ENCODE data around the gene PGBD5.

DNA sequence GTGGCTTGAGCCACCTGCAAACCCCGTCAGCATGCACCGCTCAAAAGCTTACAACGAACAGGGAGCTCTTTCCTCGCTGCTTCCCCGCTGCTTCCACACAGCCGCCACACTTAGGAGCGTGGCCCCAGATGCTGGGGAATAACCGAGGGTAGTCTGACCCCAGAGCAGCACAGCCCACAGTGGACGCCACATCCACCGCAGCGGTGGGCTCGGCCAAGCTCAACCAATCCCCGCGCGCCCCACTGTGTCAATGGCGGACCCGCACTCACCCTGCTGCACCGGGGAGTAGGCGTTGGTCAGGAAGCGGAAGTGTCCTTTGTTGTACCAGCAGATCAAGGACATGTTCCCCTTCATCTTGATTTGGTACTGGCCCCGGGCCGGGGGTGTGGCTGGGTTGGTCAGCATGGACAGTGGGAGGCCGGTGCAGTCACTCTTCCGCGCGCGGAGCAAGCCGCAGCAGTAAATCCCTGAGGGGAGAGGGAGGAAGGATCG, 93.5 kb downstream of the PGBD5 start:
- TF ChIP-seq, protein P1, sequence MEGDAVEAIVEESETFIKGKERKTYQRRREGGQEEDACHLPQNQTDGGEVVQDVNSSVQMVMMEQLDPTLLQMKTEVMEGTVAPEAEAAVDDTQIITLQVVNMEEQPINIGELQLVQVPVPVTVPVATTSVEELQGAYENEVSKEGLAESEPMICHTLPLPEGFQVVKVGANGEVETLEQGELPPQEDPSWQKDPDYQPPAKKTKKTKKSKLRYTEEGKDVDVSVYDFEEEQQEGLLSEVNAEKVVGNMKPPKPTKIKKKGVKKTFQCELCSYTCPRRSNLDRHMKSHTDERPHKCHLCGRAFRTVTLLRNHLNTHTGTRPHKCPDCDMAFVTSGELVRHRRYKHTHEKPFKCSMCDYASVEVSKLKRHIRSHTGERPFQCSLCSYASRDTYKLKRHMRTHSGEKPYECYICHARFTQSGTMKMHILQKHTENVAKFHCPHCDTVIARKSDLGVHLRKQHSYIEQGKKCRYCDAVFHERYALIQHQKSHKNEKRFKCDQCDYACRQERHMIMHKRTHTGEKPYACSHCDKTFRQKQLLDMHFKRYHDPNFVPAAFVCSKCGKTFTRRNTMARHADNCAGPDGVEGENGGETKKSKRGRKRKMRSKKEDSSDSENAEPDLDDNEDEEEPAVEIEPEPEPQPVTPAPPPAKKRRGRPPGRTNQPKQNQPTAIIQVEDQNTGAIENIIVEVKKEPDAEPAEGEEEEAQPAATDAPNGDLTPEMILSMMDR (IDR thresholded peaks at IDR 0.05; ENCODE audit: poor library complexity), result no peak
- TF ChIP-seq EZH2 (IDR thresholded peaks at IDR 0.05; ENCODE audit: borderline replicate concordance) (no peak), EZH2phosphoT487 (IDR thresholded peaks at IDR 0.05; ENCODE audit: low read depth, severe bottlenecking, unreplicated experiment) (no peak)
